Measurements from ENCODE around the gene PRKCD. TPM values are rescaled to one million over a fixed set of nuclear protein-coding genes. Genes with fewer than 3 reads are reported as not detected.

The PRKCD gene
- total RNA-seq, 2 experiments from 2014 or later = 13.3 to 108 TPM

DNA sequence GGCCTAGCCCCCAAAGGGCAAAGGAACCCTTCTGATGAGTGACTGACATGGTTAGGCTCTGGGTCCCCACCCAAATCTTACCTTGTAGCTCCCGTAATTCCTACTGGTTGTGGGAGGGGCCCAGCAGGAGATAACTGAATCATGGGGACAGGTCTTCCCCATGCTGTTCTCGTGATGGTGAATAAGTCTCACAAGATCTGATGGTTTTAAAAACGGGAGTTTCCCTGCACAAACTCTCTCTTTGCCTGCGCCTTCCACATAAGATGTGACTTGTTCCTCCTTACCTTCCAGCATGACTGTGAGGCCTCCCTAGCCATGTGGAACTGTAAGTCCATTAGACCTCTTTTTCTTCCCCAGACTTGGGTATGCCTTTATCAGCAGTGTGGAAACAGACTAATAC, 77.9 kb downstream of the PRKCD start:
- Histone ChIP-seq H3K9me2 (ENCODE audit: insufficient read depth, low read length) (no peaks in the 10 kb centered on the region), H3K4me1 (ENCODE audit: insufficient read depth, low read length, poor library complexity, severe bottlenecking) (peaks cover 6% of the 10 kb centered on the region), H3K79me2 (ENCODE audit: insufficient read depth, low read depth, low read length) (peaks cover 23% of the 10 kb centered on the region), H2AFZ (ENCODE audit: low read length) (no peak overlapping the region), H3K4me2 (ENCODE audit: low read length) (no peak overlapping the region), H3K27ac (ENCODE audit: low read depth, low read length, poor library complexity, severe bottlenecking) (no peak overlapping the region), H4K20me1 (ENCODE audit: insufficient read depth, low read length) (peaks cover 12% of the 10 kb centered on the region), H3K4me3 (ENCODE audit: low read depth, low read length, poor library complexity, severe bottlenecking) (no peak overlapping the region), H3K36me3 (ENCODE audit: insufficient read depth, low read length) (peaks cover 95% of the 10 kb centered on the region), H3K9me3 (ENCODE audit: low read length) (no peaks in the 10 kb centered on the region)
- POLR2A ChIA-PET = no interaction called here
- BruUV-seq (replicated peaks) = no TSS peak
- intact Hi-C loops (cut with micrococcal nuclease; ENCODE audit: unreplicated experiment) = no loop called here
- DNase-seq (ENCODE audit: low spot score) = no peak
- TF ChIP-seq, protein P1, sequence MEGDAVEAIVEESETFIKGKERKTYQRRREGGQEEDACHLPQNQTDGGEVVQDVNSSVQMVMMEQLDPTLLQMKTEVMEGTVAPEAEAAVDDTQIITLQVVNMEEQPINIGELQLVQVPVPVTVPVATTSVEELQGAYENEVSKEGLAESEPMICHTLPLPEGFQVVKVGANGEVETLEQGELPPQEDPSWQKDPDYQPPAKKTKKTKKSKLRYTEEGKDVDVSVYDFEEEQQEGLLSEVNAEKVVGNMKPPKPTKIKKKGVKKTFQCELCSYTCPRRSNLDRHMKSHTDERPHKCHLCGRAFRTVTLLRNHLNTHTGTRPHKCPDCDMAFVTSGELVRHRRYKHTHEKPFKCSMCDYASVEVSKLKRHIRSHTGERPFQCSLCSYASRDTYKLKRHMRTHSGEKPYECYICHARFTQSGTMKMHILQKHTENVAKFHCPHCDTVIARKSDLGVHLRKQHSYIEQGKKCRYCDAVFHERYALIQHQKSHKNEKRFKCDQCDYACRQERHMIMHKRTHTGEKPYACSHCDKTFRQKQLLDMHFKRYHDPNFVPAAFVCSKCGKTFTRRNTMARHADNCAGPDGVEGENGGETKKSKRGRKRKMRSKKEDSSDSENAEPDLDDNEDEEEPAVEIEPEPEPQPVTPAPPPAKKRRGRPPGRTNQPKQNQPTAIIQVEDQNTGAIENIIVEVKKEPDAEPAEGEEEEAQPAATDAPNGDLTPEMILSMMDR (conservative IDR thresholded peaks at IDR 0.05; ENCODE audit: low read length) = no peak
- TF ChIP-seq EZH2phosphoT487 (IDR thresholded peaks at IDR 0.05; ENCODE audit: borderline replicate concordance, low read depth, low read length) = no peak
- CTCF ChIA-PET (ENCODE audit: unreplicated experiment) = no interaction called here

GRCh38 chr3:53239800-53240199, 78.8 kb downstream of the PRKCD start:
- POLR2A ChIA-PET = no interaction called here
- H3K4me2 ChIP-seq (ENCODE audit: low read length) = no peak overlapping the region
- H3K36me3 ChIP-seq (ENCODE audit: insufficient read depth, low read length) = peaks cover 95% of the 10 kb centered on the region
- CTCF ChIA-PET (ENCODE audit: unreplicated experiment) = no interaction called here
- no peaks in the 10 kb centered on the region for H3K9me3 ChIP-seq (ENCODE audit: low read length)
- no peak for TF ChIP-seq EZH2phosphoT487 (IDR thresholded peaks at IDR 0.05; ENCODE audit: borderline replicate concordance, low read depth, low read length)
- TF ChIP-seq, protein P1 (conservative IDR thresholded peaks at IDR 0.05; ENCODE audit: low read length) = no peak
- no peak overlapping the region for H2AFZ ChIP-seq (ENCODE audit: low read length)
- no TSS peak for BruUV-seq (replicated peaks)
- DNase-seq (ENCODE audit: low spot score) = no peak
- peaks cover 18% of the 10 kb centered on the region for H4K20me1 ChIP-seq (ENCODE audit: insufficient read depth, low read length)
- H3K9me2 ChIP-seq (ENCODE audit: insufficient read depth, low read length) = no peaks in the 10 kb centered on the region
- no peak overlapping the region for H3K4me3 ChIP-seq (ENCODE audit: low read depth, low read length, poor library complexity, severe bottlenecking)
- intact Hi-C loops (cut with micrococcal nuclease; ENCODE audit: unreplicated experiment) = no loop called here
- no peak overlapping the region for H3K27ac ChIP-seq (ENCODE audit: low read depth, low read length, poor library complexity, severe bottlenecking)
- peaks cover 33% of the 10 kb centered on the region for H3K79me2 ChIP-seq (ENCODE audit: insufficient read depth, low read depth, low read length)
- H3K4me1 ChIP-seq (ENCODE audit: insufficient read depth, low read length, poor library complexity, severe bottlenecking) = peaks cover 6% of the 10 kb centered on the region

GRCh38 chr3:53240989-53241972, 80.3 kb downstream of the PRKCD start:
- peaks cover 18% of the 10 kb centered on the region for H4K20me1 ChIP-seq (ENCODE audit: insufficient read depth, low read length)
- no peak overlapping the region for H3K27ac ChIP-seq (ENCODE audit: low read depth, low read length, poor library complexity, severe bottlenecking)
- peaks cover 47% of the 10 kb centered on the region for H3K79me2 ChIP-seq (ENCODE audit: insufficient read depth, low read depth, low read length)
- peaks cover 3% of the 10 kb centered on the region for H3K4me1 ChIP-seq (ENCODE audit: insufficient read depth, low read length, poor library complexity, severe bottlenecking)
- no peak overlapping the region for H2AFZ ChIP-seq (ENCODE audit: low read length)
- CTCF ChIA-PET (ENCODE audit: unreplicated experiment) = interaction anchor here (0.5 kb wide), 1 partner anchor 74 kb away, joined by 3 read pairs; no protein-coding TSS in a partner anchor
- H3K9me2 ChIP-seq (ENCODE audit: insufficient read depth, low read length) = no peaks in the 10 kb centered on the region
- H3K4me2 ChIP-seq (ENCODE audit: low read length) = no peak overlapping the region
- H3K36me3 ChIP-seq (ENCODE audit: insufficient read depth, low read length) = peaks cover 93% of the 10 kb centered on the region
- H3K4me3 ChIP-seq (ENCODE audit: low read depth, low read length, poor library complexity, severe bottlenecking) = no peak overlapping the region
- intact Hi-C loops (cut with micrococcal nuclease; ENCODE audit: unreplicated experiment) = no loop called here
- no peak for DNase-seq (ENCODE audit: low spot score)
- POLR2A ChIA-PET = interaction anchor here (0.6 to 1.6 kb wide), 2 partner anchors 12 to 76 kb away, joined by 3 to 5 read pairs; no protein-coding TSS in a partner anchor
- no TSS peak for BruUV-seq (replicated peaks)
- no peak for TF ChIP-seq EZH2phosphoT487 (IDR thresholded peaks at IDR 0.05; ENCODE audit: borderline replicate concordance, low read depth, low read length)
- TF ChIP-seq, protein P1 (conservative IDR thresholded peaks at IDR 0.05; ENCODE audit: low read length) = no peak
- H3K9me3 ChIP-seq (ENCODE audit: low read length) = no peaks in the 10 kb centered on the region
